GM19372 (cell line): ENCODE data around the gene SV2B.
"Not testable (repeated sequence)": the region's sequence is repeated elsewhere in the genome, so short reads cannot be mapped to it uniquely, and the experiment has no call there.

ENCODE experiments used
- ATAC-seq: cut with Tn5 transposase; IDR thresholded peaks from one replicate; pipeline ENCODE4 v1.9.1; 2021; ENCODE audit warnings: mild to moderate bottlenecking, low read depth, moderate library complexity; ENCODE audit not compliant: unreplicated experiment

SV2B gene, protein sequence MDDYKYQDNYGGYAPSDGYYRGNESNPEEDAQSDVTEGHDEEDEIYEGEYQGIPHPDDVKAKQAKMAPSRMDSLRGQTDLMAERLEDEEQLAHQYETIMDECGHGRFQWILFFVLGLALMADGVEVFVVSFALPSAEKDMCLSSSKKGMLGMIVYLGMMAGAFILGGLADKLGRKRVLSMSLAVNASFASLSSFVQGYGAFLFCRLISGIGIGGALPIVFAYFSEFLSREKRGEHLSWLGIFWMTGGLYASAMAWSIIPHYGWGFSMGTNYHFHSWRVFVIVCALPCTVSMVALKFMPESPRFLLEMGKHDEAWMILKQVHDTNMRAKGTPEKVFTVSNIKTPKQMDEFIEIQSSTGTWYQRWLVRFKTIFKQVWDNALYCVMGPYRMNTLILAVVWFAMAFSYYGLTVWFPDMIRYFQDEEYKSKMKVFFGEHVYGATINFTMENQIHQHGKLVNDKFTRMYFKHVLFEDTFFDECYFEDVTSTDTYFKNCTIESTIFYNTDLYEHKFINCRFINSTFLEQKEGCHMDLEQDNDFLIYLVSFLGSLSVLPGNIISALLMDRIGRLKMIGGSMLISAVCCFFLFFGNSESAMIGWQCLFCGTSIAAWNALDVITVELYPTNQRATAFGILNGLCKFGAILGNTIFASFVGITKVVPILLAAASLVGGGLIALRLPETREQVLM

GRCh38 chr15:91099995-91100813 is at the start of gene SV2B:
Gene SV2B (plus strand): TSS chr15:91100257. CDS start chr15:91226264, 126,007 bp downstream.
- ATAC-seq = peak; percentile 73

- no peak for ATAC-seq
Measured at GRCh38 chr15:91051248-91051647, 48.8 kb upstream of the SV2B start.

DNA sequence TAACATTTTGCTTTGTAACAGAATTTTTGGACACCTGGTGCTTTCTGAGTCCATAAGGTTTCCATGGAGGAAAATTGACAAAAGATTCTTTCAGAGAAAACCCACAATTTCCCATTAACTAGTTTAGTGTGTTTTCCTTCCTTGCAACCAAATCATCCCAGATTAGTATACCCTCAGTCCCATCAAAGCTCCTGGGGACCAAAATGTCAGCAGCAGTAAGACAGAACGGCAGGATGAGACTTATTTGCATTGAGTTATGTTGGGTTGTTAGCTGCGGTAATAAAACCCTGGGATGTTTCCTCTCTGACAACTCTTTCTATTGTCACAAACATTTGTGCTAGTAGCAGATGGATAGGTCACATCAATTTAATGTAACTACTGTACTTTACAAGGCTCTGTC is 45.2 kb upstream of the SV2B start:
- ATAC-seq = no peak

- ATAC-seq = no peak
Measured at GRCh38 chr15:91055548-91056331, 44.3 kb upstream of the SV2B start.

DNA sequence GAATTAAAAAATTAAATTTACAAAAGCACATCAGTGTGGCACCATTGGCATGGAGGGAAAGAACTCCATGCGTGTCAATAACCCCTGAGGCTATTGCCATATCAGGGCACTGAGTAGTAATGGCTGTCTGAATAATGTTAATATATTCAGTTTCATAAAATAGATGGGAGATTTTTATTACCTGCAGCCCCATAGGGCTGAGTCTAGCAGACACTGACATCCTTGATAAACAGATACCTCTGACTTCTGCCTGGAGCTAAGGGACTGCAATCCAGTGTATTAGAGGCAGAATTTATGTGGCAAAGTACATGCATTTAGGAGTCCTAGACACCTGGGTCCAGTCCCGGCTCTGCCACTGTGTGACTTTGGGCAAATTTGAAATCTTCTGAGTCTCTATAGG is 38.8 kb upstream of the SV2B start:
- no peak for ATAC-seq

GRCh38 chr15:91061997-91062396 is 38.1 kb upstream of the SV2B start:
- ATAC-seq = no peak

GRCh38 chr15:91065505-91065904 is 34.6 kb upstream of the SV2B start:
- ATAC-seq = no peak

GRCh38 chr15:91067036-91067435 is 33.0 kb upstream of the SV2B start:
- no peak for ATAC-seq

GRCh38 chr15:91068436-91068835 is 31.6 kb upstream of the SV2B start:
- ATAC-seq = no peak

DNA sequence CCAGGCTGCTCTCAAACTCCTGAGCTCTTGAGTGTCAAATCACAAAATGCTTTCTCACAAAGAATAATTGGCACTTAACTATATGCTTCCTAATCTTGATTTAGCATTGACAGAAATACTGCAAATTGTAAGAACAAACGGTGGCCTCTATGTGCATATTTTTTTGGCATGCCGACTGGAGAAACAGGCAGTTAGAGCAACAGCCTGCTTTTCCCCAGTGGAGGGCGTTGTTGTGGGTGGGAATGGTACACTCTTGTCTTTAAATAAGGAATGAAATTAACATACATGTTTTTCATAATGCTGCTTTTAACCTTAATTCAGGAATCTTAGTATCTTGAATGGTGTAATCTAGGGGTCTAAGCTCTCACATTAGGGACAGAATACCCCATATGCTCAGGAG is 31.1 kb upstream of the SV2B start:
- ATAC-seq = no peak

DNA sequence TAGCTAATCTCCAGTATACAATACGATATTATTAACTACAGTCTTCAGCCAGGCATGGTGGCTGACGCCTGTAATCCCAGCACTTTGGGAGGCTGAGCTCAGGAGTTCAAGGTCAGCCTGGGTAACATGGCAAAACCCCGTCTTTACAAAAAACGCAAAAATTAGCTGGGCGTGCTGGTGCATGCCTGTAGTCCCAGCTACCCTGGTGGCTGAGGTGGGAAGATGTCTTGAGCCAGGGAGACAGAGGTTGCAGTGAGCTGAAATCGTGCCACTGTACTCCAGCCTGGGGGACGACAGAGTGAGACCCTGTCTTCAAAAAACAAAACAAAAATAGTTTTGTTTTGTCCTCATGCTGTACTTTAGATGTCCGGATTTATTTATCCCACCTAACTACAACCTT is 29.2 kb upstream of the SV2B start:
- no peak for ATAC-seq

GRCh38 chr15:91072161-91072560 is 27.9 kb upstream of the SV2B start:
- ATAC-seq = no peak

DNA sequence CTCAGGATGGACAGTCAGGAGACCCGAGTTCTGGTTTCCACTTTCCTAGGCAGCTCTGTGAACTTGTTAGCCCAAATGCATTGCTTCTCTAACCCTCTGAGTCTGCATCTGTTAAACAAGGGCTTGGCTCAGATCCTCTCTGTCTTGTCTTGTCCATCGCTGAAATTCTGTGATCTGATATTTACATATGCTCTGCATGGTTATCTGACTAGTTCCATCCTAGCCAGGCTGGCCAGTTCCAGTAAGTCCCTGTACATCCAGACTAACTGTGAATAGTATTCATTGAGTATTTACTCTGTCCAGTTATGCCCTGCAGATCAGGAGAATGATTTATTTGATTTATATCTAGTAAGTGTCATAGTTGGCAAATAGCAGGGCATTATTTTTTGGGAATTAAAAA is 27.0 kb upstream of the SV2B start:
- no peak for ATAC-seq

DNA sequence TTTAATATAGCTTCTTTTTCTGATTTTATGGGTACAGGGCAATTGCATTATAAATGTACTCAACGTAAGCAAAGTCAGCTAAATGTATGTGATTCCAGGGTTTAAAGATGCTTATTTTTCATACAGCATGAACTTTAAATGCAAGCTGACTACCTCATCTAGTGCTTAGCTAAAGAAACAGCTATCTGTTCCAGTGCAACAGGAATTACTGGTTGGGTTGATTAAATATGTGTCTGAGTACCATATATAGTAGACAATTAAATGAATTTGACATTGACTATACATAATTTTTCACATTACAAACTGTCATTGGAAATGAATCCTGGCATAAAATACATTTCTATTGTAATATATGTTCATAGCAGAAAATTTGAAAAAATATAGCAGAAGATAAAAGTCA is 26.3 kb upstream of the SV2B start:
- no peak for ATAC-seq

DNA sequence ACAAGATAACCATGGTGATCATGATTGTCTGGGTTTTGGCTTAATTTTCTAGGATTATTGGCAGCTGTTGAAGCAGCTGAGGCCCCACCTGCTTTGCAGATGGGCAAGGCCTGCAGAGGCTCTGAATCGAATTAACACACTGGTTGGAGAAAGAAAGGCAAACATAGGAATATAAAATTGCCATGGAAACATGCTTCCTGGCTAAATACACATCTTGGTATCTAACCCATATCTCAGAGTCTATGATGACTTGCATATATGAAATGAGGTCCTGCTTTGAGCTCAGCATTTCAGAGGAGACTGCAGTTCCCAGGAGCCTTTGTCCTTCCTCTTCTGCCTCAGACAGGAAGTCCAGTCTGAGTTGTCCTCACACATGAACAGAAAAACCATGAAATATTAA is 24.3 kb upstream of the SV2B start:
- ATAC-seq = no peak

DNA sequence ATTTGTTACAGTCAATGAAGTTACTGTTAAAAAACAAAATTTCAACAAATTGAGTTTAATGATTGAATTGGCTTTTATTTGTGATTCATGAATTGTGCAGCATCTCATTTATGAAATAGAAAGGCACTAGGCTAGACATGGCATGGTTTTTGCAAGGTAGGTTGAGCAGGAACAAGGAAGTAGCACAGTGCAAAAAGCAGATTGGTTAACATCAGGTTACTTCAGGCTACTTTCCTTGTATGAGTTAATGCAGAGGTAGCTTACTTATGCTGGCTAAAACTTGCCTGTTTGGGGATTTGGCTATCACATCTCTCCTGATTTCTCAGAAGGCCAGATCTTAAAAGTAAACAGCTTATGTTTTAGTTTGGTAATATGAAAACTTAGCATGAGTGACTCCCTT is 23.0 kb upstream of the SV2B start:
- no peak for ATAC-seq

DNA sequence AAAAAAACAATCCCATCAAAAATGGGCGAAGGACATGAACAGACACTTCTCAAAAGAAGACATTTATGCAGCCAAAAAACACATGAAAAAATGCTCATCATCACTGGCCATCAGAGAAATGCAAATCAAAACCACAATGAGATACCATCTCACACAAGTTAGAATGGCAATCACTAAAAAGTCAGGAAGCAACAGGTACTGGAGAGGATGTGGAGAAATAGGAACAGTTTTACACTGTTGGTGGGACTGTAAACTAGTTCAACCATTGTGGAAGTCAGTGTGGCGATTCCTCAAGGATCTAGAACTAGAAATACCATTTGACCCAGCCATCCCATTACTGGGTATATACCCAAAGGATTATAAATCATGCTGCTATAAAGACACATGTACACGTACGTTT is 6.2 kb upstream of the SV2B start:
- not testable (repeated sequence) for ATAC-seq

DNA sequence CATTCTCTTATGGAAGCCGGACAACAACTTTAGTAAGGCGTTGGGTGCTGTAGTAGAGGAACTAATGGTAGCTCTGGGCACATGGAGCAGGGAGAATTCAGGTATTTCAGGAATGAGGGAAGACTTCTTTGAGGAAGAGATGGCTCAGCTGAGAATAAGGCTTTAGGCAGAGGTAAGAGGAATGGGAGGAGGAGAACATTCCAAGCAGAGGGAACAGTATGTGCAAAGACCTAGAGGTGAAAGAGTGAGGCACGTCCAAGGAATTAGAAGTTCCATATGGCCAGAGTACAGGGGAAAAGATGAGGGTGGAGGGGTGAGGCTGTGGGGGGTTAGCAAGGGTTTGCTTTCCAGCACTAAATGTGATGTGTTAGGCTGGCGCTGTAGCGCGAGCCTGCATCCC is 1.6 kb upstream of the SV2B start:
- no peak for ATAC-seq

GRCh38 chr15:91099616-91099994 is 452 bp upstream of the SV2B start:
- ATAC-seq = peak; percentile 16

- no peak for ATAC-seq
Measured at GRCh38 chr15:91100814-91101607, 954 bp downstream of the SV2B start.
